ENCODE results near the gene RPS17. TPM values are rescaled to one million over a fixed set of nuclear protein-coding genes. Genes with fewer than 3 reads are reported as not detected.

Gene RPS17
- total RNA-seq, 1 donor from 2014 or later, result 3,227 TPM

DNA sequence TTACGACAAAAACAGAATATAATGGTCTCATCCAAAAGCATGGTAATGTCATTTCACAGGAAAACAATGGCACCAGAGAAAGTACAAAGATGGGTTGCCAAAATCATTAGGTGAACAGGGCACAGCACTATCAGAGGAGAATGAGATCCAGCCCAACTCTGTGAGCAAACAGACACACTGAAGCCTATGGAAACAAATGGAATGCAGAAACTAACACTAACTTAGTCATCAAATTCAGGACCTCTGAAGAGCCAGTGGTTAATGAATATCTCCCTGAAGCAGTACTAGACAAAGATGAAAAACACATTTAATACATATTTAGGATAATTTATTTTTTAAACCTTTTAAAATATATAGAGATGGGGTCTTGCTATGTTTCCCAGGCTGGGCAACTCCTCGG lies 14.6 kb upstream of the RPS17 start:
- Mint-ChIP-seq H3K36me3 (ENCODE audit: low read depth) (no peaks in the 10 kb centered on the region), H3K27ac (no peak overlapping the region), H3K4me1 (peaks cover 4% of the 10 kb centered on the region), H3K4me3 (no peak overlapping the region), H3K9me3 (no peaks in the 10 kb centered on the region), H3K27me3 (peaks cover 2% of the 10 kb centered on the region)
- TF ChIP-seq, protein P1, sequence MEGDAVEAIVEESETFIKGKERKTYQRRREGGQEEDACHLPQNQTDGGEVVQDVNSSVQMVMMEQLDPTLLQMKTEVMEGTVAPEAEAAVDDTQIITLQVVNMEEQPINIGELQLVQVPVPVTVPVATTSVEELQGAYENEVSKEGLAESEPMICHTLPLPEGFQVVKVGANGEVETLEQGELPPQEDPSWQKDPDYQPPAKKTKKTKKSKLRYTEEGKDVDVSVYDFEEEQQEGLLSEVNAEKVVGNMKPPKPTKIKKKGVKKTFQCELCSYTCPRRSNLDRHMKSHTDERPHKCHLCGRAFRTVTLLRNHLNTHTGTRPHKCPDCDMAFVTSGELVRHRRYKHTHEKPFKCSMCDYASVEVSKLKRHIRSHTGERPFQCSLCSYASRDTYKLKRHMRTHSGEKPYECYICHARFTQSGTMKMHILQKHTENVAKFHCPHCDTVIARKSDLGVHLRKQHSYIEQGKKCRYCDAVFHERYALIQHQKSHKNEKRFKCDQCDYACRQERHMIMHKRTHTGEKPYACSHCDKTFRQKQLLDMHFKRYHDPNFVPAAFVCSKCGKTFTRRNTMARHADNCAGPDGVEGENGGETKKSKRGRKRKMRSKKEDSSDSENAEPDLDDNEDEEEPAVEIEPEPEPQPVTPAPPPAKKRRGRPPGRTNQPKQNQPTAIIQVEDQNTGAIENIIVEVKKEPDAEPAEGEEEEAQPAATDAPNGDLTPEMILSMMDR (IDR thresholded peaks at IDR 0.05), result no peak
- intact Hi-C loops (cut with micrococcal nuclease), result no loop called here
- POLR2A ChIA-PET, result no interaction called here
- DNase-seq, result no peak
- CTCF ChIA-PET, result no interaction called here
- no peak for ATAC-seq (ENCODE audit: low read depth)

- H3K4me1 Mint-ChIP-seq, result peaks cover 4% of the 10 kb centered on the region
- H3K36me3 Mint-ChIP-seq (ENCODE audit: low read depth), result no peaks in the 10 kb centered on the region
- DNase-seq, result no peak
- no peaks in the 10 kb centered on the region for H3K9me3 Mint-ChIP-seq
- POLR2A ChIA-PET, result no interaction called here
- H3K27ac Mint-ChIP-seq, result no peak overlapping the region
- CTCF ChIA-PET, result interaction anchor here (1.4 kb wide), 1 partner anchor 23 kb away, joined by 4 read pairs; no protein-coding TSS in a partner anchor
- intact Hi-C loops (cut with micrococcal nuclease), result no loop called here
- TF ChIP-seq, protein P1 (IDR thresholded peaks at IDR 0.05), result no peak
- ATAC-seq (ENCODE audit: low read depth), result no peak
- peaks cover 2% of the 10 kb centered on the region for H3K27me3 Mint-ChIP-seq
- no peak overlapping the region for H3K4me3 Mint-ChIP-seq
Measured at GRCh38 chr15:82554351-82554750, 14.1 kb upstream of the RPS17 start.

GRCh38 chr15:82553846-82554245 lies 13.6 kb upstream of the RPS17 start:
- ATAC-seq (ENCODE audit: low read depth) (no peak), DNase-seq (no peak)
- Mint-ChIP-seq H3K9me3 (no peaks in the 10 kb centered on the region), H3K27ac (no peak overlapping the region), H3K27me3 (peaks cover 2% of the 10 kb centered on the region), H3K36me3 (ENCODE audit: low read depth) (no peaks in the 10 kb centered on the region), H3K4me3 (no peak overlapping the region), H3K4me1 (peaks cover 4% of the 10 kb centered on the region)
- ChIA-PET POLR2A (interaction anchor here (1.0 kb wide), 1 partner anchor 14 kb away, joined by 3 read pairs; the partner anchor contains the start of gene RPS17), CTCF (interaction anchor here (1.4 kb wide), 1 partner anchor 23 kb away, joined by 4 read pairs; no protein-coding TSS in a partner anchor)
- intact Hi-C loops (cut with micrococcal nuclease), result no loop called here
- TF ChIP-seq, protein P1 (IDR thresholded peaks at IDR 0.05), result no peak

DNA sequence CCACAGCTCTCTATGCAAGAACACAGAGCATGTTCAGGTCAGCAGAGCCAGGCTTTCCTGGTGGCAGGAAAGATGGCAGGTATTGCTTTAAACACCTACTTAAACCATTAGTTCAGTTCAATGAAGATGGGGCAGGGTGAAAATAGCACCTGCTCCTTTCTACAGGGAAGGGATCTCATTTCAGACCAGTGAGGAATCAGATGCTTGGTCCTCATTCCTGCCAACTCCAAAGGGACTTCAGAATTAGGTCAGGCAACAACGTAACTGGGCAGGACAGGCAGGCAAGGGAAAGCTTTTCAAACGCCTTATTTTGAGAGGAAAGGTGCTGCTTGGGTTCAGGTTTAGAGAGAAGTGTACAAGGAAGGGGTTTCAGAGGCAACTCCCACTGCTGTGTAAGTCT lies 12.6 kb upstream of the RPS17 start:
- no peaks in the 10 kb centered on the region for H3K9me3 Mint-ChIP-seq
- CTCF ChIA-PET, result interaction anchor here (1.4 kb wide), 1 partner anchor 22 kb away, joined by 4 read pairs; no protein-coding TSS in a partner anchor

GRCh38 chr15:82551646-82552247 lies 11.5 kb upstream of the RPS17 start:
- Mint-ChIP-seq H3K27ac (no peak overlapping the region), H3K9me3 (no peaks in the 10 kb centered on the region), H3K27me3 (peaks cover 3% of the 10 kb centered on the region), H3K4me3 (no peak overlapping the region), H3K36me3 (ENCODE audit: low read depth) (no peaks in the 10 kb centered on the region), H3K4me1 (peaks cover 4% of the 10 kb centered on the region)
- TF ChIP-seq, protein P1 (IDR thresholded peaks at IDR 0.05), result no peak
- POLR2A ChIA-PET, result no interaction called here
- CTCF ChIA-PET, result no interaction called here
- no peak for ATAC-seq (ENCODE audit: low read depth)
- intact Hi-C loops (cut with micrococcal nuclease), result no loop called here
- DNase-seq, result no peak

More for the DNA sequence above, 12.6 kb upstream of the RPS17 start:
- Mint-ChIP-seq H3K36me3 (ENCODE audit: low read depth) (no peaks in the 10 kb centered on the region), H3K4me1 (peaks cover 4% of the 10 kb centered on the region), H3K4me3 (no peak overlapping the region), H3K27ac (no peak overlapping the region), H3K27me3 (peaks cover 2% of the 10 kb centered on the region)
- intact Hi-C loops (cut with micrococcal nuclease), result no loop called here
- DNase-seq (no peak), ATAC-seq (ENCODE audit: low read depth) (no peak)
- POLR2A ChIA-PET, result interaction anchor here (1.0 kb wide), 1 partner anchor 13 kb away, joined by 3 read pairs; the partner anchor contains the start of gene RPS17
- TF ChIP-seq, protein P1 (IDR thresholded peaks at IDR 0.05), result no peak

All from activated B cell treated with CpG ODN at 0.5 μM for 24 hours (primary cell).